K562 (cell line): ENCODE results near the gene UTP14C. TPM values are rescaled to one million over a fixed set of nuclear protein-coding genes. Genes with fewer than 3 reads are reported as not detected.

Experiments
- ARNT ChIP-seq, 2 experiments: fragments of 450-650 bp; IDR thresholded peaks; 2 replicates each; pipeline ENCODE4 v1.6.1; 2016; ENCODE audit warnings: mild to moderate bottlenecking in 1 of 2
- DACH1 ChIP-seq: fragments of 450-650 bp; IDR thresholded peaks from 2 replicates; pipeline ENCODE4 v1.6.1; 2018; ENCODE audit not compliant: partially characterized antibody
- FOXM1 ChIP-seq, 2 experiments: fragments of 450-650 bp in 1 of 2; sonication (generic) in 1 of 2; formaldehyde crosslinking in 1 of 2; IDR thresholded peaks; 2 replicates each; pipeline versions ENCODE4 v1.6.1 to v1.9.0; 2017 to 2022; ENCODE audit warnings: low read depth in 2 of 2, mild to moderate bottlenecking in 2 of 2, missing genetic modification reagents in 1 of 2, moderate library complexity in 1 of 2
- REST ChIP-seq, 2 experiments: fragments of 450-650 bp; formaldehyde crosslinking in 1 of 2; IDR thresholded peaks; 2 replicates each; pipeline versions ENCODE4 v1.4.0 to v1.6.1; 2014 to 2020; ENCODE audit warnings: mild to moderate bottlenecking in 2 of 2, borderline replicate concordance in 1 of 2, low read depth in 1 of 2
- SIN3B ChIP-seq: fragments of 450-650 bp; IDR thresholded peaks from 2 replicates; pipeline ENCODE4 v1.6.1; 2017; ENCODE audit warnings: low read depth, mild to moderate bottlenecking, moderate library complexity
- TAL1 ChIP-seq: fragments of 450-650 bp; IDR thresholded peaks from 2 replicates; pipeline ENCODE4 v1.6.1; 2016; ENCODE audit warnings: mild to moderate bottlenecking
- TBP ChIP-seq: optimal IDR thresholded peaks from 2 replicates; pipeline ENCODE3; 2011; ENCODE audit warnings: low read depth, low read length, improper control_type of control experiment
- ZFP30 ChIP-seq: fragments of 250-450 bp; sonication (Bioruptor Pico); IDR thresholded peaks from 2 replicates; pipeline ENCODE4 v1.8.0; 2022; ENCODE audit warnings: moderate library complexity, mild to moderate bottlenecking, inconsistent platforms, borderline replicate concordance
- ZNF407 ChIP-seq: fragments of 450-650 bp; IDR thresholded peaks from 2 replicates; pipeline ENCODE4 v1.6.1; 2016; ENCODE audit warnings: low read depth
- polyA plus RNA-seq, 8 experiments: library from polyadenylated mRNA; depleted of rRNA in 4 of 8; stranded (reverse) in 5 of 8; unstranded in 3 of 8; fragments of >200 nt; fragmentation: Nextera tagmentation in 2 of 8; fragmentation: Illumina TruSeq in 1 of 8; extraction: Ambion mirVana in 2 of 8; extraction: Trizol in 1 of 8; gene quantifications; 2 replicates each; pipeline versions ENCODE4 v1.2.1 to v1.2.3, GENCODE V29; 2011 to 2014; ENCODE audit warnings: inconsistent platforms in 1 of 8, missing spikeins in 1 of 8
- total RNA-seq, 7 experiments: library from RNA; depleted of rRNA in 6 of 7; stranded (reverse); fragments of >200 nt in 6 of 7; fragmentation: Illumina TruSeq in 2 of 7; extraction: Trizol in 2 of 7; gene quantifications; 2 replicates each; pipeline versions ENCODE4 v1.2.1 to v1.2.3, GENCODE V29; 2011 to 2021; ENCODE audit warnings: low replicate concordance in 1 of 7

UTP14C gene
- total and polyA plus RNA-seq, 9 of the 15 experiments (the other 6 are each of a cell fraction or from before 2014, with no cell fraction given): 3.4 to 10.3 (median 6.0) TPM

- TF ChIP-seq ZNF407 (no peak), REST (IDR thresholded peaks at IDR 0.05; ENCODE audit: borderline replicate concordance) (0 out of 2 replicates have a peak, but pooled peaks have one; percentile 16), REST (CRISPR knock-in tag; IDR thresholded peaks at IDR 0.05; ENCODE audit: low read depth) (no peak), TBP (peak; percentile 70), FOXM1 (IDR thresholded peaks at IDR 0.05; ENCODE audit: low read depth) (no peak), FOXM1 (CRISPR knock-in tag; IDR thresholded peaks at IDR 0.05; ENCODE audit: low read depth) (0 out of 2 replicates have a peak, but pooled peaks have one; percentile 68), TAL1 (no peak), SIN3B (peak; percentile 90), ARNT (IDR thresholded peaks at IDR 0.05) (no peak), ZFP30 (CRISPR knock-in tag) (no peak), DACH1 (no peak)
Measured at GRCh38 chr13:52011632-52012511, 12.6 kb upstream of the UTP14C start, which contains the start of gene ALG11 (continued).
